CD8-positive, alpha-beta memory T cell (primary cell): ENCODE data around the gene MMP17. TPM values are rescaled to one million over a fixed set of nuclear protein-coding genes. Genes with fewer than 3 reads are reported as not detected.

Experiments used
- CTCF ChIA-PET: fragments of 350-600 bp; sonication (Branson Sonifier 250); formaldehyde crosslinking; loops from one replicate; lab custom pipeline; 2021; ENCODE audit warnings: antibody characterized with exemption; lab: Charles Lee
- POLR2A ChIA-PET: fragments of 350-600 bp; sonication (Branson Sonifier 250); formaldehyde crosslinking; loops from one replicate; lab custom pipeline; 2021; ENCODE audit warnings: antibody characterized with exemption; lab: Charles Lee
- DNase-seq, 5 donors: peaks; one replicate each; pipeline versions ENCODE4 v3.0.0 to v3.0.0-alpha.2; 2020 to 2022; ENCODE audit warnings: mixed read lengths in 1 of 5
- H3K27ac ChIP-seq: one replicate; pipeline ENCODE4 v1.7.0; 2013; ENCODE audit warnings: low read depth, mild to moderate bottlenecking, low read length, moderate library complexity
- H3K27me3 ChIP-seq: 2 replicates; pipeline ENCODE4 v1.7.0; 2013; ENCODE audit warnings: low read length, mild to moderate bottlenecking; ENCODE audit not compliant: insufficient read depth, poor library complexity, severe bottlenecking
- H3K36me3 ChIP-seq: 2 replicates; pipeline ENCODE4 v1.7.0; 2013; ENCODE audit warnings: mild to moderate bottlenecking, low read length, moderate library complexity; ENCODE audit not compliant: insufficient read depth
- H3K4me1 ChIP-seq: 2 replicates; pipeline ENCODE4 v1.7.0; 2013; ENCODE audit warnings: mild to moderate bottlenecking, low read length, moderate library complexity; ENCODE audit not compliant: insufficient read depth
- H3K4me3 ChIP-seq: 2 replicates; pipeline ENCODE4 v1.7.0; 2013; ENCODE audit warnings: mild to moderate bottlenecking, low read length
- H3K9me3 ChIP-seq: 2 replicates; pipeline ENCODE4 v1.7.0; 2013; ENCODE audit warnings: mild to moderate bottlenecking, low read length
- H3K27ac Mint-ChIP-seq, 8 donors: one replicate each; pipeline ENCODE4 v1.8.0; 2020 to 2021; ENCODE audit warnings: mixed read lengths in 8 of 8, mild to moderate bottlenecking in 6 of 8, inconsistent platforms in 3 of 8, moderate library complexity in 3 of 8
- H3K27me3 Mint-ChIP-seq, 2 donors: one replicate each; pipeline ENCODE4 v1.8.0; 2020 to 2021; ENCODE audit warnings: mixed read lengths in 2 of 2, mild to moderate bottlenecking in 1 of 2, moderate library complexity in 1 of 2
- H3K36me3 Mint-ChIP-seq, 3 donors: one replicate each; pipeline ENCODE4 v1.8.0; 2020 to 2021; ENCODE audit warnings: mixed read lengths in 3 of 3, inconsistent platforms in 1 of 3, mild to moderate bottlenecking in 1 of 3
- H3K4me1 Mint-ChIP-seq, 3 donors: one replicate each; pipeline ENCODE4 v1.8.0; 2020 to 2021; ENCODE audit warnings: mixed read lengths in 3 of 3, inconsistent platforms in 1 of 3, mild to moderate bottlenecking in 1 of 3
- H3K4me3 Mint-ChIP-seq, 7 donors: one replicate each; pipeline ENCODE4 v1.8.0; 2020 to 2021; ENCODE audit warnings: mixed read lengths in 7 of 7, mild to moderate bottlenecking in 6 of 7, moderate library complexity in 4 of 7, inconsistent platforms in 2 of 7
- H3K9me3 Mint-ChIP-seq, 5 donors: one replicate each; pipeline ENCODE4 v1.8.0; 2020 to 2022; ENCODE audit warnings: mixed read lengths in 5 of 5, mild to moderate bottlenecking in 3 of 5, moderate library complexity in 2 of 5, inconsistent platforms in 1 of 5
- polyA plus RNA-seq: library from polyadenylated mRNA; unstranded; fragments of 300-500 nt; fragmentation: Illumina TruSeq; gene quantifications from one replicate; pipeline ENCODE4 v1.2.3, GENCODE V29; 2021
- total RNA-seq, 2 experiments: library from RNA; stranded (reverse); gene quantifications; one replicate each; pipeline ENCODE4 v1.2.3, GENCODE V29; 2021

The MMP17 gene
- total and polyA plus RNA-seq, 3 experiments from 2014 or later: 0.29 TPM; not detected in 2

DNA sequence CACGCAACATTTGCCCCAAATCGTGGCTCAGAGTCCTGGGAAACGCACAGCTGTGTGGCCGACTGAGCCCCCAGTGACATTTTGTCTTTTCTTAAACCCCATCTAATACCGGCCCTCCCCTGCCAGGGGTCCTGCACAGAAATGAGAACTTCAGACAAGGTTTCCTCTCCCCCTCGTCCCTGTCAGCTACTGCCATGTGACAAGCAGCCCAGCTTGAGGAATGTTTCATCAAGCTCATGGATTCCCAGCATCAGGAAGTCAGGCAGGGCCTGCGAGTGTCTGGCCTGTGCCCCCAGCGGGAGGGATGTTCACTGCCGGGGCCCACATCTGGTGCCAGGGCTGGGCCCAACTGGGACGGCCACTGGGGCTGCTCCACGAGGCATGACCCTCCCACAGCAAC is 15.9 kb downstream of the MMP17 start:
- POLR2A ChIA-PET: no interaction called here
- no peaks in the 10 kb centered on the region for H3K4me1 ChIP-seq
- Mint-ChIP-seq H3K27me3 (peaks cover 0 to 2% of the 10 kb centered on the region in 2 donors), H3K9me3 (no peaks in the 10 kb centered on the region), H3K27ac (no peak overlapping the region), H3K4me3 (no peak overlapping the region), H3K4me1 (no peaks in the 10 kb centered on the region), H3K36me3 (no peaks in the 10 kb centered on the region)
- no peak for DNase-seq
- no peak overlapping the region for H3K4me3 ChIP-seq
- no peak overlapping the region for H3K27ac ChIP-seq
- no peaks in the 10 kb centered on the region for H3K27me3 ChIP-seq
- no peaks in the 10 kb centered on the region for H3K36me3 ChIP-seq
- CTCF ChIA-PET: no interaction called here
- no peaks in the 10 kb centered on the region for H3K9me3 ChIP-seq

DNA sequence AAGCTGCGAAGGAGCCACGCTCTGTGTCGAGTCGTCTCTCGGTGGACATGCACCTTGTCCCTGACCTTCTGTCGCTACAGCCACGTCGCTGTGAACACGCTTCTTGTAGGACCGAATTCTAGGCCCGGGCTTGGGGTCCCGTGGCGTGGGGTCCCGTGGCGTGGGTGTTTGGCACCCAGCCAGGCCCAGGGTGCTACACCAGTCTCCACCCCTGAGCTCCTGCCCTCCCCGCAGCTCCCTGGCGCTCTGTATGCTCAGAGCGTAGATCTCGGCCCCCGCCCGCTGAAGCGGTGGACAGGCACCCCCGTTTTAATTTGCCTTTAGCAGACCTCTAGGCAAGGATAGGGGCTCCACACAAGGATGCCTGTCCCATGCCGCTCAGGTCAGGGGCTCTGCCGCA is 16.5 kb downstream of the MMP17 start:
- Histone ChIP-seq H3K27ac (no peak overlapping the region), H3K4me1 (no peaks in the 10 kb centered on the region), H3K27me3 (no peaks in the 10 kb centered on the region), H3K36me3 (no peaks in the 10 kb centered on the region), H3K4me3 (no peak overlapping the region), H3K9me3 (no peaks in the 10 kb centered on the region)
- peaks cover 0 to 2% of the 10 kb centered on the region in 2 donors for H3K27me3 Mint-ChIP-seq
- no peaks in the 10 kb centered on the region for H3K4me1 Mint-ChIP-seq
- ChIA-PET POLR2A (no interaction called here), CTCF (no interaction called here)
- no peaks in the 10 kb centered on the region for H3K9me3 Mint-ChIP-seq
- no peak overlapping the region for H3K27ac Mint-ChIP-seq
- H3K4me3 Mint-ChIP-seq: no peak overlapping the region
- no peaks in the 10 kb centered on the region for H3K36me3 Mint-ChIP-seq
- DNase-seq: no peak

- DNase-seq: no peak
- no peak overlapping the region for H3K27ac ChIP-seq
- no peaks in the 10 kb centered on the region for H3K9me3 ChIP-seq
- Mint-ChIP-seq H3K9me3 (no peaks in the 10 kb centered on the region), H3K36me3 (no peaks in the 10 kb centered on the region), H3K4me1 (no peaks in the 10 kb centered on the region), H3K4me3 (no peak overlapping the region), H3K27me3 (peaks cover 0 to 2% of the 10 kb centered on the region in 2 donors), H3K27ac (no peak overlapping the region)
- ChIA-PET CTCF (no interaction called here), POLR2A (no interaction called here)
- no peaks in the 10 kb centered on the region for H3K27me3 ChIP-seq
- H3K36me3 ChIP-seq: no peaks in the 10 kb centered on the region
- no peak overlapping the region for H3K4me3 ChIP-seq
- H3K4me1 ChIP-seq: no peaks in the 10 kb centered on the region
Observed at GRCh38 chr12:131845121-131845520, 16.9 kb downstream of the MMP17 start.

DNA sequence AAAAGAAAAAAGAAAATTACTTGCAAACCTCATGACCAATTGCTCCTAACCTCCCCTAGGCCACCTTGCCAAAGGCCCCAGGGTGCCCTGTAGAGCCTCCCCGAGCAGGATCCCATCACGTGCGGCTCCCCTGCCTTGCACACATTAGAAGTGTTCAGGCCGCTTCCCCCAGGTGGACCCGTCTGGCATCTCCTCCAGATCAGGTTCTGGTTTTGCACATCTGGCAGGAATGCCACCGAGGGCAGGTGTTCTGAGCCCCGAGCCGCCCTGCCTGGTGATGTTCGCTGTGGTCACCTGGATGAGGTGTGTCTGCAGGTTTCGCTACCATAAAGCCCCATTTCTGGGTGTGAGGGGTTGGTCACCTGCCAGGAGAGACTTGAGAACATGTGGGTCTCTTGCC is 19.3 kb downstream of the MMP17 start:
- Mint-ChIP-seq H3K27me3 (peaks cover 0 to 2% of the 10 kb centered on the region in 2 donors), H3K4me3 (no peak overlapping the region), H3K9me3 (no peaks in the 10 kb centered on the region), H3K36me3 (no peaks in the 10 kb centered on the region), H3K27ac (no peak overlapping the region), H3K4me1 (no peaks in the 10 kb centered on the region)
- CTCF ChIA-PET: no interaction called here
- no peak overlapping the region for H3K27ac ChIP-seq
- H3K9me3 ChIP-seq: no peaks in the 10 kb centered on the region
- H3K36me3 ChIP-seq: no peaks in the 10 kb centered on the region
- no peak overlapping the region for H3K4me3 ChIP-seq
- POLR2A ChIA-PET: no interaction called here
- DNase-seq: no peak
- no peaks in the 10 kb centered on the region for H3K27me3 ChIP-seq
- H3K4me1 ChIP-seq: no peaks in the 10 kb centered on the region

GRCh38 chr12:131848753-131849152 is 20.6 kb downstream of the MMP17 start:
- Mint-ChIP-seq H3K4me1 (no peaks in the 10 kb centered on the region), H3K27me3 (peaks cover 2 to 4% of the 10 kb centered on the region in 2 donors), H3K4me3 (no peak overlapping the region), H3K36me3 (no peaks in the 10 kb centered on the region), H3K27ac (no peak overlapping the region), H3K9me3 (no peaks in the 10 kb centered on the region)
- Histone ChIP-seq H3K27me3 (no peaks in the 10 kb centered on the region), H3K9me3 (no peaks in the 10 kb centered on the region), H3K4me1 (no peaks in the 10 kb centered on the region), H3K4me3 (no peak overlapping the region), H3K36me3 (no peaks in the 10 kb centered on the region), H3K27ac (no peak overlapping the region)
- no peak for DNase-seq
- ChIA-PET POLR2A (no interaction called here), CTCF (no interaction called here)

- Histone ChIP-seq H3K4me1 (no peaks in the 10 kb centered on the region), H3K27ac (no peak overlapping the region), H3K36me3 (no peaks in the 10 kb centered on the region), H3K4me3 (no peak overlapping the region), H3K9me3 (no peaks in the 10 kb centered on the region), H3K27me3 (no peaks in the 10 kb centered on the region)
- ChIA-PET CTCF (no interaction called here), POLR2A (no interaction called here)
- Mint-ChIP-seq H3K9me3 (no peaks in the 10 kb centered on the region), H3K27ac (no peak overlapping the region), H3K27me3 (peaks cover 2 to 9% of the 10 kb centered on the region in 2 donors), H3K36me3 (no peaks in the 10 kb centered on the region), H3K4me3 (no peak overlapping the region), H3K4me1 (no peaks in the 10 kb centered on the region)
- no peak for DNase-seq
Observed at GRCh38 chr12:131849700-131850553, 21.7 kb downstream of the MMP17 start.

DNA sequence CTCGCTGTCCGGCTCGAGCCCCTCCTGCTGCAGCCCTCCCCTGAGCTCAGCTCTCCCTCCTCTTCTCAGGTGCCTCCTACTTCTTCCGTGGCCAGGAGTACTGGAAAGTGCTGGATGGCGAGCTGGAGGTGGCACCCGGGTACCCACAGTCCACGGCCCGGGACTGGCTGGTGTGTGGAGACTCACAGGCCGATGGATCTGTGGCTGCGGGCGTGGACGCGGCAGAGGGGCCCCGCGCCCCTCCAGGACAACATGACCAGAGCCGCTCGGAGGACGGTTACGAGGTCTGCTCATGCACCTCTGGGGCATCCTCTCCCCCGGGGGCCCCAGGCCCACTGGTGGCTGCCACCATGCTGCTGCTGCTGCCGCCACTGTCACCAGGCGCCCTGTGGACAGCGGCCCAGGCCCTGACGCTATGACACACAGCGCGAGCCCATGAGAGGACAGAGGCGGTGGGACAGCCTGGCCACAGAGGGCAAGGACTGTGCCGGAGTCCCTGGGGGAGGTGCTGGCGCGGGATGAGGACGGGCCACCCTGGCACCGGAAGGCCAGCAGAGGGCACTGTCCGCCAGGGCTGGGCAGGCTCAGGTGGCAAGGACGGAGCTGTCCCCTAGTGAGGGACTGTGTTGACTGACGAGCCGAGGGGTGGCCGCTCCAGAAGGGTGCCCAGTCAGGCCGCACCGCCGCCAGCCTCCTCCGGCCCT is 22.8 kb downstream of the MMP17 start:
- Histone ChIP-seq H3K4me3 (no peak overlapping the region), H3K36me3 (no peaks in the 10 kb centered on the region), H3K9me3 (no peaks in the 10 kb centered on the region), H3K27me3 (no peaks in the 10 kb centered on the region), H3K27ac (no peak overlapping the region), H3K4me1 (no peaks in the 10 kb centered on the region)
- no peak overlapping the region for H3K27ac Mint-ChIP-seq
- H3K4me3 Mint-ChIP-seq: no peak overlapping the region
- DNase-seq: no peak
- H3K9me3 Mint-ChIP-seq: no peaks in the 10 kb centered on the region
- H3K36me3 Mint-ChIP-seq: no peaks in the 10 kb centered on the region
- ChIA-PET CTCF (no interaction called here), POLR2A (no interaction called here)
- peaks cover 4 to 9% of the 10 kb centered on the region in 2 donors for H3K27me3 Mint-ChIP-seq
- no peaks in the 10 kb centered on the region for H3K4me1 Mint-ChIP-seq

- Histone ChIP-seq H3K27me3 (no peaks in the 10 kb centered on the region), H3K27ac (no peak overlapping the region), H3K4me3 (no peak overlapping the region), H3K36me3 (no peaks in the 10 kb centered on the region), H3K9me3 (no peaks in the 10 kb centered on the region), H3K4me1 (no peaks in the 10 kb centered on the region)
- POLR2A ChIA-PET: no interaction called here
- Mint-ChIP-seq H3K9me3 (no peaks in the 10 kb centered on the region), H3K27me3 (peaks cover 7 to 13% of the 10 kb centered on the region in 2 donors), H3K4me3 (no peak overlapping the region), H3K27ac (no peak overlapping the region), H3K4me1 (no peaks in the 10 kb centered on the region), H3K36me3 (no peaks in the 10 kb centered on the region)
- DNase-seq: no peak
- CTCF ChIA-PET: no interaction called here
Observed at GRCh38 chr12:131851741-131852550, 23.8 kb downstream of the MMP17 start.
